GDM1 (cell line): ENCODE data around the gene MLEC.

Experiments used
- DNase-seq: peaks from one replicate; lab custom pipeline; 2025; lab: John Stamatoyannopoulos, UW

Gene MLEC

DNA sequence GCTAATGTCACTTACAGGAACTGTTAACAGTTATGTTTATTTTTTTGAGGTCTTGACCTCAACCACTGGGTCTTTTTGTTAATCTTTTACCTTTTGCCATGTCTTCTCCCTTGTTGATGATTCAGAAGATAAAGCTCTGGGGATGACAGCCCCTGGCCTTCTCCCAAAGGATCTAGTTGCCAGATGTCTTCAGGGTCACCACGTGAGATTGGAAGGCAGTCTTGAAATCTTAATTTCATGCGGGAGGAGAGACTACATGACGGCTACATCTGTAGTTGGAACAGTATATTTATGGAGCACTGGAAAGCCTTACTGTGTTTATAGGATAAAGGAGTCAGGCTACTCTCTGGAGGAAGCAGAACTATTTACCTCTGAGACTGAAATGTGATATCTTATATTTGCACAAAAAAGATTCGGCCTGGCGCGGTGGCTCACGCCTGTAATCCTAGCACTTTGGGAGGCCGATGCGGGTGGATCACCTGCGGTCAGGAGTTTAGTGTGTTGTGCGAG lies 5.6 kb downstream of the MLEC start:
- DNase-seq: no peak

DNA sequence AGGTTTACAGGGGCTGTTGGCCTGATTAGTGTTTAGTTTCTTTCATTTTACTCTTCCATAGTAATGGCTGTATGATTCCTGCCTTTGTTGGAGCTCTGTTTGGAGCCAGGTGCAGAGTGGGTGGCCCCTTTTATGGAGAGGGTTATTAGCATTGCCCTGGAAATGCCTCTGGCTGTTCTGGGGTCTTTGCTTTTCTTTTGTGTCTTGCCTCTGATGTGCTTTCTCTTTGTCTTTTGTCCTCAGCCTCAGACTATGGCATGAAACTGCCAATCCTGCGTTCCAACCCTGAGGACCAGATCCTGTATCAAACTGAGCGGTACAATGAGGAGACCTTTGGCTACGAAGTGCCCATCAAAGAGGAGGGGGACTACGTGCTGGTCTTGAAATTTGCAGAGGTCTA lies 6.9 kb downstream of the MLEC start:
- DNase-seq: no peak

DNA sequence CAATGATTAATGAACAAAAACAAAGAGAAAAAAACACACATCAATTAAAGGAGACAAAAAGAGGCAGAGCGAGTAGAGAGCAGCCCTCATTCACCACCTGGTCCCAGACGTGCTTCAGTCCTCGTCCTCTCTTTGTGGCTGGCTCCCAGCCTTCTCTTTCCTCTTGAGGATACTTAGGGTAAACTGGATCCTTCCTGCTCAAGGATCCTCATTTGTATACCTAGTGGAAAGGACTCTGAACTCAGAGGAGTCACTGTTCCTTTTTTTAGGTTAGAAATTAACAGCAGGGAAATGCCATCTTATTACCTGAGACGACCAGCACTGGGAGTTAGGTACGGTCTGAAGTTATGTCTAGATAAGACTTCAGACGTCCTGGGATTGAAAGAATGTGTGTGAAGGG lies 9.7 kb downstream of the MLEC start:
- no peak for DNase-seq

DNA sequence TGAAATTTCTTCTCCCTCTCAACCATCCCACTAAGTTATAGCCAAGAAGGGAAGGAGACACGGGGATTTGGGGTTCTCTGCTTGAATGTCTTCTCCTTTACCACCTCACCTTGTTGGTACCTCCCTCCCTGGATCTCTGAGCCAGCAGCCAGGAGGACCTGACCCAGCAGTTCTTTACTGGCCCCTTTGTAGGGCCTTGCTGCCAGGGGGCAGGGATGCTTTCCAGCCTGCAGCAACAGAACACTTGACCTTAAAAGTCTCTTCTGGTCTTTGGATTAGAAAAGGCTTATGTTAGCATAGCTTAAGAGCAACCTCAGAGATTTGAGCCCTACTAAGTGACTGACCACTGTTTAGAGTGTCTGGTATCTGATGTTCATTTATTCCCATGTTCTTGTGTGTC lies 10.4 kb downstream of the MLEC start:
- DNase-seq: no peak

DNA sequence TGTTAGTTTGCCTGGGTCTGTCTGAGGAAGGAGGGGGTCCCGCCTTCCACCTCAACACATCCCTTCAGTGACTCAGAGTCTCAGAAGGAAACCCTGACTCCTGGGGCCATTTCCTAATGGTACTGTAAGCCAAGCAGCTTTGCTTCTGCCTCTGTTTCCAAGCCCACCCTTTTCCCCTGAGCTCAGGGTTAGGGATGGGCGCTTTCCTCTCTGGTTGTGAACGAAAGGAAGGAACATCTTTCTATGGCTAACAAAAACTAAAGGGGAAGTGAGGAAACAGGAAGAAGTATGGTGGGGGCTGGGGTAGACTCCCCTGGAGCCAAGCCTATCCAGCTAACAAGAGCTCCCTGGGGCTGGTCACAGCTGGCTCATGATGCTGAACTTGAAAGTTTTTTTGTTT lies 11.7 kb downstream of the MLEC start:
- no peak for DNase-seq

DNA sequence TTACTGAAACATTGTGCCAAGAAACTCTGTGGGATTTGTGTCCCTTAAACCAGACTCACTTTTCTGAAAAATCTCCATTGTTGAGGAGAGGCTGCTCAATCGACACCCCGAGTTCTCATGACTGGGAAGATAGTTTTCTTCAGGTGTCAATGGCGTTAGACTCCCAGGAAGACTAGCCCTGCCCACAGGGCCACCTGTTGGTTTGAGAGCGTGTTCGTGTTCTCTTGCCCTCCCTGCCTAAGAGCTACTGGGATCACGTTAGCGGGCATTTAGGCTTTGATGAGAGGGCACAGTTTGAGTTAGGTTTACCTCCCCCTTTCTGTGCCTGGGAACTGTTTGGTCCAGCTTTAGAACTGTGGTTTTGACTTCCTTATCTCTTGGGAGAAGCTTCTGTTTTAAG lies 12.6 kb downstream of the MLEC start:
- no peak for DNase-seq

DNA sequence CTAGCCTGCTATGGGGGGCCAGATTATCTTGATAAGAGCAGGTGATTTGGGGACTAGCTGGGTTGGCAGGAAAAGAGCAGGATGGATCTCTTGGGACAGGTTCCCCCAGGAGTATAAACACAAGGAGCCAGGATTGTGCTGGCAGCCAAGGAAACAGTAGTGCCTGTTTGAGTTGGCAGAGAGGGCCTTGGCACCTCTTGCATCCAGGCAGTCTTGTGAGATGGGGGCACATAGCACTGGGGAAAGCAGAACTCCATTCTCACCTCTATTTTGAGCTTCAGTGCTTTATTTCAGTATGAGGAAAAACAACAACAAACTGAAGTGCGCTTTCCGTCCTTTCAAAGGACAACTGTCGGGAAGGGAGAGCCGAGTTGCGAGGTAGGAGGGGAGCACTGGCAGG lies 13.9 kb downstream of the MLEC start:
- DNase-seq: no peak

DNA sequence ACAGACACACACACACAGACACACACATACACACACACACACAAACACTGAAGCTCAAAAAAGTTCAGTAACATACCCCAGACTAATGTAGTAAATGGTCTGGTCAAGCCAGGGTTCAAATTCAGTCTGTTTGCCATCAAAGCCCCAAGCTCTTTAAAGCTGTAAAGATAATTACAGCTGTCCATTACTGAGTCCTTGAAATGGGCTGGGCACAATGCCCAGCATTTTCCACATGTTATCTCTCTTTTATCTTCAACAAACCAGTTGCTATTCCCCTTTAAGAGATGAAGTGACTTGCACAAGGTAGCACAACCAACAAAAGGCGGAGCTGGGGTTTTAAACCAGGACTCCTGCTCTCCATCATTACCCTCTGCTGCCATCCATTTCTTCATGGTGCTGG lies 15.7 kb downstream of the MLEC start:
- no peak for DNase-seq

DNA sequence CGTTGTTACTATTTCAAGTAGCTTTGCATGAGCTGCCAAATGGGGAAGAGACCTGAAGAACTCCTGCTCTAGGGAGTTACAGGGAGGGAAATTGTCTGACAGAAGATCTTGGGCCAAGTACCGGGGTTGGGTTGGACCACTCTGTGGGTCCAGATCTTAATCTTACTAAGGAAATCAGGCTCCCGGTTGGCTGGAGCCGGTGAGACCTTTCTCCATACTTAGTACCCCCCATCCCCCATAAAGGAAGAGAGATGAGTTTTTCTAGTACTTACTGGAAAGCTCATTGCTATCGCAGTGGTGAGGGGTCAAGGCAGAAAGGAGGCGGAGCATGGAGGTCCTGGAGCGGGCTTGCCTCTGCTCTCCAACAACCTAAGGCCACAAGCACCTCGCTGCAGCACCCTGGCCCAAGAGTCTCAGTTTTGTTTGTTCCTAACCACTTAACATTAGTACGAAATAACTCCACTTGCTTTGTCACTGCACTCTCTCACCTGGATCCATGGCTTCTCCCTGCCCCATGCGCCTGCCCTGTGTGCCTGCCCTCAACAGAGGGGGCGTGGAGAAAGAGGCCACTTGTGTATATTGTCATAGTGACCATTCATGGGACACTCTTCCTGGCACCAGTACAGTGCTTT lies 16.5 kb downstream of the MLEC start:
- no peak for DNase-seq

DNA sequence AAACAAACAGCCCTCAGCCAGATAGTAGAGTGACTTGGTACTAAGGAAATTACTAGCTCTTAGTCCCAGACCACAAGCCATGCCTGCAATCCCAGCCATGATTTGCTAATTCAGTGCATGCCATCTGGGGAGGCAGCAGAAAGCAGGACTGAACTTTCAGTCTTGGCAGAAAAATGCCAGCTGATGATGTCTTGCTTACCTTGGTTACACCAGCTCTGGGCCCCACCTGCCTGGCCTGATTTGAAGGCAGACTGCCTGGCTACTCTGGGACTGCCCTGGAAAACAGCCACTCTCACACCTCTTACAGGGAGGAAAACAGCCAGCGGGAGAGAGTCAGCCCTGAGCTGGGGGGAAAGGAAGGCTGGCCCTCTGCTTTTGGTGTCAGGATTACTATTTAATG lies 18.7 kb downstream of the MLEC start:
- no peak for DNase-seq

DNA sequence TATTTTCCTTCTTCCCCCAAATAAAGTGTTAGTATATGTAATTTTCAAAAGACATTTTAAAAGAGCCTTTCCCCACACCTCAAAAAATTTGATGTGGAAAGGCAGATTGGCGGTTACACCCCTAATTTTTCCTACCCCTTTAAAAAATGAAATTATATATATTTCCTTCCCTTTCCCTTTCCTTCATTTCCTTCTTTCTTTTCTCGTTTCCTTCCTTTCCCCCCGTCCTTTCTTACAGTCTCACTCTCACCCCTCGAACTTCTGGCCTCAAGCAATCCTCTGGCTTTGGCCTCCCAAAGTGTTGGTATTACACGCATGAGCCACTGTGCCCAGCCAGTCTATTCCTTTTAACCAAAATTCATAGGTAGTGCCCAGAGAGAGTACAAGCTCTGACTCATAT lies 19.1 kb downstream of the MLEC start:
- DNase-seq: no peak

DNA sequence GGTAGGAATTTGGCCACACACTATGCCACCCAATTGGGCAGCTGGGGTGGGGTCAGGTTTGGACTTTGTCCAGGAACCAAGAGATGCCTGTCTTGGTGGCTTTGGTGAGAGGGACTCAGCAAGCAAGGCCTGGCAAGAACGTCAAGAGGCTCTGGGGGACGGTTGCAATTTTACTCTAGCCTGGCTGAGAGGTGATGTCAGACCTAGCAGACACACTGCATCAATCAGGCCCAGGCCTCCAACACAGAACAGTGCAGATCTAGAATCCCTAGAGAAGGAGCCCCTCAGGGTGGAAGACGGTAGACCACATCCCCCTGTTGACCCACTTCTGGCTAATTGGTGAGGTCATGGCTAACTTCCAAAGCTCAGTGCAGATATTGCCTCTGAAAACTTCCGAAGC lies 21.7 kb downstream of the MLEC start:
- DNase-seq: no peak

DNA sequence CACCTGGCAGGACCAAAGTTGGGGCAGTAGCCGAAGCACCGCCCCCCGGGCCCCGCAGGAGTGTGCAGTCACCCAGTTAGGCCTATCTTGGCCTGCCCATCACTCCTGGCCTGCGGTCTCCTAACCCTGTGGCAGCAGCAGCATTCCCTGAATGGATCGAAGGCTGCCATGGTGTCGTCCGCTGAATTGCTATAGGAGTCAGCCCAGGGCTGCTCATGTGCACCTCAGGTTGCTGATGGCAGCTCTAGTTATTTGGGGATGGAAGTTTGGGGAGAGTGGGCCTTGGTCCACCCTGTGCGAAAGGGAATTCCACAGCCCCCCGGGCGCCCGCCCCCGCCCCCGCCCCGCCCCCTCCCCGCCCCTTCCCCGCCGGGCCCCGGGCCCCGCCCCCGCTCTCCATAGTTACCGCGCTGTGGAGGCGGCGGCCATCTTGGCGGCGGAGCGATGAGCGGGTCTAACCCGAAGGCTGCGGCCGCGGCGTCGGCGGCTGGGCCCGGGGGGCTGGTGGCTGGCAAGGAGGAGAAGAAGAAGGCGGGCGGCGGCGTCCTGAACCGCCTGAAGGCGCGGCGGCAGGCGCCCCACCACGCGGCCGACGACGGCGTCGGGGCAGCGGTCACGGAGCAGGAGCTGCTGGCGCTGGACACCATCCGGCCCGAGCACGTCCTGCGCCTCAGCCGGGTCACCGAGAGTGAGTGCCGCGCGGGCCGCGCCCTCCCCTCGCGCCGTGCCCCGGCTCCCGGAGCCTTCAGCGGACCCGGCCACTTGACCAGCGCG lies 23.3 kb downstream of the MLEC start, which contains the start of gene UNC119B:
TSS of gene UNC119B (plus strand) at position 428 of the 774 bp plus-strand sequence. CDS start at position 445, 17 bp downstream.
- peak; percentile 33 for DNase-seq

DNA sequence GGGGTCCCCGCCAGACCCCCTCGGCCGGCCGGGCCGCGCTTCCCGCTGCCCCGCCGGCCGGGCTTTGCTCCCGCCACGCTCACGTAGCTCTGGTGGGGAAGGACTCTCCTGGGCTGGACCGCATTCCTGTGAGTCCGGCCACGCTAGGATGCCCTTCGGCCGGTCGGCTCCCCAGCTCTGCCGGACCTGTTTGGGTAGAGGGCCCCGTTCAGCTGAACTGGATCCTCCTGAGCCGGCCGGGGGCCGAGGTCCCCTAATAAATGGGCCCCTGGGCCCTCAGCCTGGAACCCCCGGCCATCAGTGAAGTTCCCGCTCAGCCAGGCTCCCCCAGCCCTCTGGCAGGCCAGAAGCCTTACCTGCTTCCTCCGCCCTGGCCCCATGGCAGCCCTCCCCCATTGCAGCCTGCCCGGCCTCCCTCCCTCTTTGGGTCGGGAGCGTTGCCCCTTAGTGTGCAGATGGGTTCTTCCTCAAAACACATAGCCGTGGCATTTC lies 23.9 kb downstream of the MLEC start:
- peak; percentile 1 for DNase-seq

DNA sequence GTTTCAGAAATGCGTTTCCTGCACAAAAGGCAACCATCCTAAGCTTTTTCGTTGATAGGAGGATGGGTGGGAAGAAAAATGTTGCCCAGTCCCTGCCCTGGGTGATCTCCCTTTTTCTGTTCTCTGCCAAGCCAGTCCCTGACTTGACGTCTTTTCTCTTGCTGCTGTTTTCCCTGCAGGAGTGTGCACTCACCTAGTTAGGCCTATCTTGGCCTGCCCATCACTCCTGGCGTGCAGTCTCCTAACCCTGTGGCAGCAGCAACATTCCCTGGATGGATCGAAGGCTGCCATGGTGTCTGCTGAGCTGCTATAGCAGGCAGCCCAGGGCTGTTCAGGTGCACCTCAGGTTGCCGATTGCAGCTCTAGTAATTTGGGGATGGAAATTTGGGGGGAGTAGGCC lies 24.5 kb downstream of the MLEC start:
- DNase-seq: no peak

DNA sequence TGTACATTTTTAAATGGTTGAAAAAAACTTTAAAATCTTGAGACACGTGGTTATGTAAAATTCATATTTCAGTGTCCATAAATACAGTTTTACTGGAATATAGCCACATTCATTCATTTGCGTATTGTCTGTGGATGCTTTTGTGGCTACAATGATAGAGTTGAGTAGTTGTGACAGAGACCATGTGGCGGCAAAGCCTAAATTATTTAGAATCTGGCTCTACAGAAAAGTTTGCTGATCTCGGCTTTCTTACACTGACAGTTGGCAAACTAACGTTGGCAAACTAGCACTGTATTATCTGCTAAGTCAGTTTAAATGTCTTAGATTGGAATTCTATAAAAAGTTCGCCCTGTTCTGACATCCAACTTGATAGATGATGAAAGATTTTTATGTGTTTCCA lies 25.7 kb downstream of the MLEC start:
- no peak for DNase-seq

DNA sequence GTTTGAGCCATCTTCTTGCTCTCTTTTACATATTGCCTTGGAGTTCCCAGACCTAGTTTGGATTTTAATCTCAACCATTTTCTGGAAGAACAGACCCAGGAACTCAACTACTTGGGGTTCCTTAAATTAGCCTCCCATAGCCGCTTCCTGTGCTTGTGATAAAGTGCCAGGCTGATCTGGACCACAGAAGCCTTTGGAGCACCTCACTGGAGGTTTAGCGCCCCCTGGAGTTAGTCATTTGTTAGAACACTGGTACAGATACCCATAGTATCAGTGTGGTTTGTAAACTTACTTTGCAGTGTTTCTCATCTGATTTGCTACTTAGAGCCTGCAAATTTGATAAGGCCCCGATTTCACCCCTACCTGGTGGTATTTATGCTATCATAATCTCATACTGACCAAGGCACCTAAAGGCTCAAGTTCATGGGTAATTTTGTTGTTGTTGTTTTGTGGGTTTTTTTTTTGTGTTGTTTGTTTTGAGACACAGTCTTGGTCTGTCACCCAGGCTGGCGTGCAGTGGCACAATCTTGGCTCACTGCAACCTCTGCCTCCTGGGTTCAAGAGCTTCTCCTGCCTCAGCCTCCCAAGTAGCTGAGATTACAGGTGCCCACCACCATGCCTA lies 27.0 kb downstream of the MLEC start:
- DNase-seq: peak; percentile 64

DNA sequence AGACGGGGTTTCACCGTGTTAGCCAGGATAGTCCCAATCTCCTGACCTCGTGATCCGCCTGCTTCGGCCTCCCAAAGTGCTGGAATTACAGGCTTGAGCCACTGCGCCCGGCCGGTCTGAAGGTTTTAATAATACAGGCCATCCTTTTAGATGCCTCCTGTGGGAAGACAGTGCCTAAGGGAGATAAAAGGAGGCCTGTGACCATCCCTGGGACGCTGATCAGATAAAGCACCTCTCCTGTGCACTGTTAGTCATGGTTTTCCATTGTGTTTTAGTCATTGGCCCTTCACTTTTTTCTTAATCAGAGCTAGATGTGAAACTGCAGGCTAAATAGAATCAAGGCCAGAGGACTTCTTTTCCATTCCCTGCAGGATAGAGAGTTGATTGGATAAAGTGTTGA lies 31.1 kb downstream of the MLEC start:
- DNase-seq: no peak

DNA sequence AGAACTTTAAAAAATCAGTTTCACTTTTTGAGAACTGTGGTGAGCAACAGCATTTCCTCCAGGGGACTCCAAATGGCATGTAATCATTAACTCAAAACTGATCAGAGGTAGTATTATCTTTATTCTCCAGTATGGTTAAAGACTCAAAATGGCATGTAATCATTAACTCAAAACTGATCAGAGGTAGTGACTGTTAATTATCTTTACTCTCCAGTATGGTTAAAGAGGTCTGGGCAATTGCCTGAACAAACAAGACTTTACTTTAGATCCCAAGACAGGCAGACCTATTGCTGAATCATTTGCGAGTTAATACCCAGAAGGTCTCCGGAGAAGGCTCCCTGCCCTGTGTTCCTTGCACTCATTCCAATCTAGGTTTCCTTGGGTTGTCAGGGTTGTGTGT lies 32.1 kb downstream of the MLEC start:
- no peak for DNase-seq

DNA sequence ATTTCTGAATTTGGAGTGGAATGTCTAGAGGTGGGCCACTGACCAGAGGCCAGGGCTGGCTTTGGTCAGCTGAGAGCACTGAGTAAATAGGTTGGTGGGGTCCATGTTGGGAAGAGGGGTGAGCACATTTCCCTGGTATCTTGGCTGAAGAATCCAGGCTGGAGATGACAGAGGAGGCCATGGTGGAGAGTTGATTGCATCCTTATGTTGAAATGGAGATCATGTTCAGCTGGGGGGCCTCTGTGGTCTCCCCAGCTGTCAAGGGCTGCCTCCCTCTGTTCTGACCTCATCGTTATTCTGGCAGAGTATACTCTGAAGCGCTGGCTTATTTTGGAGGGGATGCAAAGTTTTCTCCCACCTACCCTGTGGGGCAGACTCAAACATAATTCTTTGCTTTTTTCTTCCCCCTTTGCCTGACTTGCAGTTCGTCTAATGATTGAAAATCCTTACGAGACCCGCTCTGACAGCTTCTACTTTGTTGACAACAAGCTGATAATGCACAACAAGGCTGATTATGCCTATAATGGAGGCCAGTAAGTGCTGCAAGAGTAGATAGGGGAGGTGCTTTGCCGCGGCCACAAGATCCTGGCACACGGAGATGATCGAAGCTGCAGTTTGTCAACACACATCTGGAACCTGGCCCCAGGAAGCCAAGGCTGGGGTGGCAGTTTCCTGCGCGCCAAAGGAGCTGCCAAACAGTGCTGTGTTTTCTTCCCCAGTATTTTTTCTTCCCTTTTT lies 32.7 kb downstream of the MLEC start:
- no peak for DNase-seq

DNA sequence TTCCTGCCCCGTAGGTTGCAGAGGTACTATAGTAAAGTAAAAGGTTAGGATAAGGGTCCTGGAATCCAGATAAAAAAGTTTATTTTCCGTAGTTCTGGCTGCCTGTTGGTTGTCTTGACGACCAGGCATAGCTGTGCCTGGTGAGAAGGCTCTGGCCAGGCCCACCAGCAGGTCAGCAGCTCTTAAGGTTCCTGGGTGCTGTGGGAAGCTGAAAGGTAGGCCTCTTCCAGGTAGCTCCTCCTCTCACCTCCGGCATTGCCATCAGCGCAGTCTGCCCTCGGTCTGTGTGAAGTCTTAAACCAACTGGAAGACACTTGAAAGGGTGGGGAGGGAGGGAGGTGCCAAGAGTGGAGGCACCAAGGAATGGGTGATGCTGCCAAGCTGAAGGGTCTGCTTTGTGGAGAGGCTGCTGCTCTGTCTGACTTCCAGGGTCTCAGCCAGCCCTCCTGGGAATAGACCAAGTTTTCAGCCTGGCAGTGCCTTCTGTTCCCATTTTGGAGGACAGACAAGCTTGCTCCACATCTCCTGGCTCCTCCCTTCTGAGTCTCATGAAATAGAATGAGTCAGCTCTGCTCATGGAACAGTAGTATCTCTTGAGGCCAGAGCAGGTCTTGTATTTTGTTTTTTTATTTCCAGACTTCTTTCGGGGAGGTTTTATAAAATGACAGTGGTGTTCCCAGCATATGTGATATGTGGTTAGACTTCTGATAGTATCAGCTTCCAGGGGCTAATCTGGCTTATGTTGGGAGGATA lies 33.5 kb downstream of the MLEC start:
- DNase-seq: peak; percentile 5
